KMS-11 (cell line): ENCODE data around the gene CDK7.

Experiments
- H2AFZ ChIP-seq: fragments of 200-600 bp; sonication (generic); 2 replicates; pipeline ENCODE4 v1.6.1; 2016; ENCODE audit warnings: antibody characterized with exemption, mixed run types, low read depth
- H3K27ac ChIP-seq: fragments of 200-600 bp; sonication (generic); 2 replicates; pipeline ENCODE4 v1.6.1; 2016; ENCODE audit warnings: mild to moderate bottlenecking, mixed run types
- H3K27me3 ChIP-seq: fragments of 200-600 bp; sonication (generic); 2 replicates; pipeline ENCODE4 v1.6.1; 2017; ENCODE audit warnings: mild to moderate bottlenecking, low read depth, mixed run types, moderate library complexity; ENCODE audit not compliant: insufficient read depth
- H3K36me3 ChIP-seq: fragments of 200-600 bp; sonication (generic); 2 replicates; pipeline ENCODE4 v1.6.1; 2017; ENCODE audit warnings: mild to moderate bottlenecking, mixed run types; ENCODE audit not compliant: insufficient read depth
- H3K4me1 ChIP-seq: fragments of 200-600 bp; sonication (generic); 2 replicates; pipeline ENCODE4 v1.6.1; 2016; ENCODE audit warnings: mild to moderate bottlenecking, low read depth, mixed run types; ENCODE audit not compliant: poor library complexity, severe bottlenecking
- H3K4me2 ChIP-seq: fragments of 200-600 bp; sonication (generic); 2 replicates; pipeline ENCODE4 v1.7.0; 2016; ENCODE audit warnings: mild to moderate bottlenecking, mixed run types
- H3K4me3 ChIP-seq: fragments of 200-600 bp; sonication (generic); IDR thresholded peaks from 2 replicates; pipeline ENCODE4 v1.6.1; 2017; ENCODE audit warnings: low read depth, low read length, mixed read lengths; ENCODE audit not compliant: insufficient read depth
- H3K79me2 ChIP-seq: fragments of 200-600 bp; sonication (generic); 2 replicates; pipeline ENCODE4 v1.6.1; 2016; ENCODE audit warnings: low read depth, mixed run types; ENCODE audit not compliant: insufficient read depth
- H3K9ac ChIP-seq: fragments of 200-600 bp; sonication (generic); 2 replicates; pipeline ENCODE4 v1.6.1; 2016; ENCODE audit warnings: mild to moderate bottlenecking, mixed run types
- H4K20me1 ChIP-seq: fragments of 200-600 bp; sonication (generic); 2 replicates; pipeline ENCODE4 v1.6.1; 2016; ENCODE audit warnings: mild to moderate bottlenecking, mixed run types; ENCODE audit not compliant: insufficient read depth
- CTCF ChIP-seq: fragments of 200-600 bp; sonication (generic); conservative IDR thresholded peaks from 2 replicates; pipeline ENCODE4 v1.6.1; 2017; ENCODE audit warnings: low read depth, mild to moderate bottlenecking, antibody characterized with exemption, low read length, moderate library complexity, mixed read lengths

The CDK7 gene

GRCh38 chr5:69275563-69275962, 40.9 kb downstream of the CDK7 start:
- Histone ChIP-seq H3K4me2 (no peak overlapping the region), H3K79me2 (no peaks in the 10 kb centered on the region), H3K9ac (no peak overlapping the region), H3K4me3 (no peak overlapping the region), H4K20me1 (no peaks in the 10 kb centered on the region), H3K27me3 (no peaks in the 10 kb centered on the region), H3K27ac (no peak overlapping the region), H3K4me1 (peaks cover 10% of the 10 kb centered on the region), H3K36me3 (no peaks in the 10 kb centered on the region), H2AFZ (no peak overlapping the region)
- no peak for TF ChIP-seq CTCF

DNA sequence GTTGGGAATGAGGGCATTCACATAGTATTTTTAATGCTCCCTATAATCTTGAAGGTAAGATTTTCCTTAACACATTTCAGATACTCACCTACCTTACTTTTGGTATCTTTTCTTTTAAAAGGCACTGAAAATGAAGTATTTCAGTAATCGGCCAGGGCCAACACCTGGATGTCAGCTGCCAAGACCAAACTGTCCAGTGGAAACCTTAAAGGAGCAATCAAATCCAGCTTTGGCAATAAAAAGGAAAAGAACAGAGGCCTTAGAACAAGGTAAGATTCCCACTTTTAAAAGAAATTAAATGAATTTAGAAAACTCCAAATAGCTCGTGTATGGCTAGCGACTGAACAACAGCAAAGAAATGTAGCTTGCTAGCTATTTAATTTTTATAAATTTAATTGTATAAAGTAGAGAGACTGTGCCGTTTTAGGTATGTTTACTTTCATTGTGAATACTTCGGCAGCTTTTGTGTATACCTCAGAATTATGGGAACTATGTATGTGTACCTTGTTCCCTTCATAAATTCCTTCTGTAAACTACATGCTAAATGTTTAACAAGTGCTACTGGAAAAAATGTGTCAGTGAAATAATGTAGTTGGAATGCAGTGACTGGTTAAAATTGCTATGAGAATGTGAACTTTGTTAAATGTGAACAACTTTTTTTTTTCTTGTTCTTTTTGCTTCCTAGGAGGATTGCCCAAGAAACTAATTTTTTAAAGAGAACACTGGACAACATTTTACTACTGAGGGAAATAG, 41.9 kb downstream of the CDK7 start:
- no peak overlapping the region for H3K4me3 ChIP-seq
- no peak for TF ChIP-seq CTCF
- no peaks in the 10 kb centered on the region for H3K27me3 ChIP-seq
- no peak overlapping the region for H2AFZ ChIP-seq
- H3K4me2 ChIP-seq = no peak overlapping the region
- H3K4me1 ChIP-seq = peaks cover 10% of the 10 kb centered on the region
- H3K27ac ChIP-seq = no peak overlapping the region
- no peaks in the 10 kb centered on the region for H3K79me2 ChIP-seq
- H3K36me3 ChIP-seq = no peaks in the 10 kb centered on the region
- no peak overlapping the region for H3K9ac ChIP-seq
- H4K20me1 ChIP-seq = no peaks in the 10 kb centered on the region

- no peaks in the 10 kb centered on the region for H3K27me3 ChIP-seq
- H3K79me2 ChIP-seq = no peaks in the 10 kb centered on the region
- H3K27ac ChIP-seq = no peak overlapping the region
- no peak overlapping the region for H3K4me3 ChIP-seq
- no peak overlapping the region for H3K9ac ChIP-seq
- H4K20me1 ChIP-seq = no peaks in the 10 kb centered on the region
- H3K36me3 ChIP-seq = no peaks in the 10 kb centered on the region
- no peak overlapping the region for H2AFZ ChIP-seq
- TF ChIP-seq CTCF = no peak
- H3K4me2 ChIP-seq = no peak overlapping the region
- H3K4me1 ChIP-seq = no peaks in the 10 kb centered on the region
Observed at GRCh38 chr5:69279517-69279916, 44.8 kb downstream of the CDK7 start.

- Histone ChIP-seq H3K79me2 (no peaks in the 10 kb centered on the region), H3K9ac (no peak overlapping the region), H3K4me2 (no peak overlapping the region), H3K36me3 (no peaks in the 10 kb centered on the region), H3K27me3 (no peaks in the 10 kb centered on the region), H3K27ac (no peak overlapping the region), H3K4me3 (no peak overlapping the region), H3K4me1 (no peaks in the 10 kb centered on the region), H4K20me1 (no peaks in the 10 kb centered on the region), H2AFZ (no peak overlapping the region)
- TF ChIP-seq CTCF = no peak
Observed at GRCh38 chr5:69281114-69281513, 46.4 kb downstream of the CDK7 start.
